T-helper 17 cell (primary cell): ENCODE results near the gene PLCB1. TPM values are rescaled to one million over a fixed set of nuclear protein-coding genes. Genes with fewer than 3 reads are reported as not detected.

Experiments
- ATAC-seq: fragments of 150-1000 bp; cut with Tn5 transposase; 2 replicates; pipeline ENCODE4 v1.10.0; 2021; ENCODE audit warnings: mild to moderate bottlenecking, moderate library complexity
- DNase-seq, 3 donors: peaks; one replicate each; pipeline versions ENCODE4 v3.0.0 to v3.0.0-alpha.2; 2020 to 2021
- H3K9me3 ChIP-seq: one replicate; pipeline ENCODE4 v1.7.0; 2013; ENCODE audit warnings: low read length, mild to moderate bottlenecking; ENCODE audit not compliant: control insufficient read depth, poor library complexity, severe bottlenecking
- H3K27ac Mint-ChIP-seq: one replicate; pipeline ENCODE4 v1.8.0; 2022; ENCODE audit warnings: mild to moderate bottlenecking, moderate library complexity, mixed read lengths
- H3K27me3 Mint-ChIP-seq: one replicate; pipeline ENCODE4 v1.8.0; 2022; ENCODE audit warnings: mixed read lengths
- H3K36me3 Mint-ChIP-seq: one replicate; pipeline ENCODE4 v1.8.0; 2022; ENCODE audit warnings: low read depth, mixed read lengths
- H3K4me1 Mint-ChIP-seq: one replicate; pipeline ENCODE4 v1.8.0; 2022; ENCODE audit warnings: mild to moderate bottlenecking, mixed read lengths
- H3K4me3 Mint-ChIP-seq: one replicate; pipeline ENCODE4 v1.8.0; 2022; ENCODE audit warnings: mild to moderate bottlenecking, moderate library complexity, mixed read lengths
- total RNA-seq, 4 donors: library from RNA in 2 of 4; stranded (reverse) in 2 of 4; gene quantifications; one replicate each; pipeline ENCODE4 v1.2.3 and lab custom pipeline; 2022 to 2026

Gene PLCB1
- total RNA-seq, 2 donors from 2014 or later: 19.1 to 23.1 TPM

- ATAC-seq: no peak
- H3K4me1 Mint-ChIP-seq: peaks cover 2% of the 10 kb centered on the region
- no peak overlapping the region for H3K27ac Mint-ChIP-seq
- H3K27me3 Mint-ChIP-seq: no peaks in the 10 kb centered on the region
- H3K36me3 Mint-ChIP-seq: no peaks in the 10 kb centered on the region
- no peak for DNase-seq
- no peaks in the 10 kb centered on the region for H3K9me3 ChIP-seq
- no peak overlapping the region for H3K4me3 Mint-ChIP-seq
Observed at GRCh38 chr20:8183526-8183925, 51.5 kb downstream of the PLCB1 start.

GRCh38 chr20:8187740-8188139 lies 55.7 kb downstream of the PLCB1 start:
- ATAC-seq (no peak), DNase-seq (no peak)
- H3K27me3 Mint-ChIP-seq: no peaks in the 10 kb centered on the region
- H3K4me1 Mint-ChIP-seq: peaks cover 2% of the 10 kb centered on the region
- no peaks in the 10 kb centered on the region for H3K9me3 ChIP-seq
- H3K27ac Mint-ChIP-seq: no peak overlapping the region
- no peaks in the 10 kb centered on the region for H3K36me3 Mint-ChIP-seq
- H3K4me3 Mint-ChIP-seq: no peak overlapping the region

- H3K27ac Mint-ChIP-seq: no peak overlapping the region
- peaks cover under 1% of the 10 kb centered on the region for H3K4me1 Mint-ChIP-seq
- no peaks in the 10 kb centered on the region for H3K9me3 ChIP-seq
- DNase-seq: no peak
- H3K4me3 Mint-ChIP-seq: no peak overlapping the region
- no peaks in the 10 kb centered on the region for H3K27me3 Mint-ChIP-seq
- ATAC-seq: no peak
- H3K36me3 Mint-ChIP-seq: no peaks in the 10 kb centered on the region
Observed at GRCh38 chr20:8190043-8190880, 58.2 kb downstream of the PLCB1 start.

GRCh38 chr20:8194721-8195120 lies 62.7 kb downstream of the PLCB1 start:
- H3K27me3 Mint-ChIP-seq: no peaks in the 10 kb centered on the region
- no peaks in the 10 kb centered on the region for H3K4me1 Mint-ChIP-seq
- H3K4me3 Mint-ChIP-seq: no peak overlapping the region
- H3K9me3 ChIP-seq: no peaks in the 10 kb centered on the region
- ATAC-seq: no peak
- H3K36me3 Mint-ChIP-seq: no peaks in the 10 kb centered on the region
- DNase-seq: no peak
- no peak overlapping the region for H3K27ac Mint-ChIP-seq

DNA sequence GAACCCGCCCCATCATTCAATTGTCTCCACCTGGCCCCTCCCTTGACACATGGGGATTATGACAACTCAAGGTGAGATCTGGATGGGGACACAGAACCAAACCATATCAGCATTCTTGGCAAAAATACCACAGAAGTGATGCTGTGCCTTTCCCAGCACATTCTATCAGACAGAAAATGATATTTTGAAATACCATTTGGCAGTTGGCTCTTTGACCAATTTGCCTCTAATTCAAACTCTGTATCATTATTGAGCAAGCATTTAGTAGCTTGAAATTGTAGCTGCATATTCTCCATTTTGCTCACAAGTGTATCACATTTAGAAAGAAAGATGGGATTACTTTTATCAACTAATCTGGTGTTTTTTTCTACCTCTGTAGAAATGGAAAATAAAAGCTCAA lies 64.0 kb downstream of the PLCB1 start:
- no peaks in the 10 kb centered on the region for H3K36me3 Mint-ChIP-seq

DNA sequence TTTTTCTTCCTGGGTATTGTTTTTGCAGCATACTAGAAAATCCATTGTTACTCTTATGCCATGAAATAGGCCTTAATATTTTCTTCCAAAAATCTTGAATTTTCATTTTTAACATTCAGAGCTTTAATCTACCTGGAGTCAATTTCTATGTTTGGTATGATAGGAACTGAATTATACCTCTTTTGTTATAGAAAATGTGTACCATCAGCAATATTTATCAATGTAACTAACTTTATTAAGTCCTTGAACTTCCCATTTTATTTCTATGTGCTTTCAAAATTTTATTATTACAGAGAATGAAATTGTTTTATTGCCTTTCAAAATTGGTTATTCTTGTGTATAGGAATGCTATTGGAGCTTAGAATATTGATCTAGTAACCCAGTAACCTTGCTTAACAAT lies 68.2 kb downstream of the PLCB1 start:
- no peaks in the 10 kb centered on the region for H3K36me3 Mint-ChIP-seq
- no peaks in the 10 kb centered on the region for H3K9me3 ChIP-seq
- no peak overlapping the region for H3K27ac Mint-ChIP-seq
- ATAC-seq: no peak
- peaks cover 3% of the 10 kb centered on the region for H3K4me1 Mint-ChIP-seq
- DNase-seq: no peak
- no peak overlapping the region for H3K4me3 Mint-ChIP-seq
- no peaks in the 10 kb centered on the region for H3K27me3 Mint-ChIP-seq

More for the DNA sequence above, 64.0 kb downstream of the PLCB1 start:
- no peak for ATAC-seq
- Mint-ChIP-seq H3K27ac (no peak overlapping the region), H3K27me3 (no peaks in the 10 kb centered on the region), H3K4me3 (no peak overlapping the region), H3K4me1 (no peaks in the 10 kb centered on the region)
- DNase-seq: no peak
- H3K9me3 ChIP-seq: no peaks in the 10 kb centered on the region

DNA sequence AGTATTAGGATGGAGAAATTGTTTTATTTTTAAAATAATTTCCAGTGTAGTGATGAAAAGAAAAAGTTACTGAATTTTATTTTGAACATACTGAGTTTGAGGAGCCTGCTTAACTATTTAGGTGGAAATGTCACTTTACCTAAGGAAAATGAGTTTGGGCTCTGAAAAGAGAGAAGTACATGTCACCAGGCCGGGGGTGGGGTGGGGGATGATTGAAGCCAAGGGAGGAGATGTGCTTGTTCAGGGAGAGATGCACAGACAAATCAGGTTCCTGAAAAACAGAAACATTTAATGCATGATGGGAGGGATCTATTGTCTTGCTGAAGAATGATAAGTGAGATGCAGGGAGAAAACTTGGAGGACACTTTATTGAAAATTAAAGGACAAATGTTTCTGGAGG lies 71.3 kb downstream of the PLCB1 start:
- Mint-ChIP-seq H3K27me3 (peaks cover 5% of the 10 kb centered on the region), H3K36me3 (no peaks in the 10 kb centered on the region), H3K4me1 (peaks cover 10% of the 10 kb centered on the region), H3K27ac (no peak overlapping the region), H3K4me3 (no peak overlapping the region)
- ATAC-seq: no peak
- no peak for DNase-seq
- H3K9me3 ChIP-seq: no peaks in the 10 kb centered on the region

DNA sequence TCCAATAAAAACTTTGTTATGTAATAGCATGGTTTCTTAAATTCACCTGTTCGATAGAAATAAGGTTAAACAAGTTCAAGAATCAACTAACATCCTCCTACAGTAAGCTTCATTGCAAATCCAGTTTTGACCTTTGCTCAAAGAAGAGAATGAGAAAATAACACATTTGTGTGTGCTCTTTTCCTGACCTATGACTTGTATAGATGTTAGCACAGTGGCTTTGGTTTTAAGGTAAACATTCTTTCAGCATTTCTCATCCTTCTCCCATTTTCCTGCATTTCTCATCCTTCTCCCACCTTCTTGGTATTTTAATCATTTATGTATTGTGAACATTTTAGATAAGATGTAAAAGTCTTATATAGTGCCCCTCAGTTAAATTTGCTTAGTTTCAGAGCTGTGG lies 73.9 kb downstream of the PLCB1 start:
- H3K4me3 Mint-ChIP-seq: no peak overlapping the region
- no peak overlapping the region for H3K27ac Mint-ChIP-seq
- DNase-seq (no peak), ATAC-seq (no peak)
- no peaks in the 10 kb centered on the region for H3K36me3 Mint-ChIP-seq
- peaks cover 5% of the 10 kb centered on the region for H3K27me3 Mint-ChIP-seq
- H3K4me1 Mint-ChIP-seq: peaks cover 14% of the 10 kb centered on the region
- no peaks in the 10 kb centered on the region for H3K9me3 ChIP-seq

GRCh38 chr20:8208226-8208625 lies 76.2 kb downstream of the PLCB1 start:
- DNase-seq: no peak
- ATAC-seq: no peak
- H3K9me3 ChIP-seq: no peaks in the 10 kb centered on the region
- Mint-ChIP-seq H3K36me3 (no peaks in the 10 kb centered on the region), H3K27me3 (peaks cover 5% of the 10 kb centered on the region), H3K4me1 (peaks cover 21% of the 10 kb centered on the region), H3K4me3 (no peak overlapping the region), H3K27ac (peak overlapping the region; percentile 70)

GRCh38 chr20:8209061-8209460 lies 77.0 kb downstream of the PLCB1 start:
- peaks cover 5% of the 10 kb centered on the region for H3K27me3 Mint-ChIP-seq
- H3K27ac Mint-ChIP-seq: no peak overlapping the region
- H3K4me3 Mint-ChIP-seq: no peak overlapping the region
- ATAC-seq (no peak), DNase-seq (no peak)
- no peaks in the 10 kb centered on the region for H3K36me3 Mint-ChIP-seq
- peaks cover 29% of the 10 kb centered on the region for H3K4me1 Mint-ChIP-seq
- no peaks in the 10 kb centered on the region for H3K9me3 ChIP-seq

GRCh38 chr20:8210749-8211148 lies 78.7 kb downstream of the PLCB1 start:
- peaks cover 5% of the 10 kb centered on the region for H3K27me3 Mint-ChIP-seq
- no peak for DNase-seq
- no peak for ATAC-seq
- H3K9me3 ChIP-seq: no peaks in the 10 kb centered on the region
- peaks cover 36% of the 10 kb centered on the region for H3K4me1 Mint-ChIP-seq
- H3K4me3 Mint-ChIP-seq: no peak overlapping the region
- H3K36me3 Mint-ChIP-seq: no peaks in the 10 kb centered on the region
- no peak overlapping the region for H3K27ac Mint-ChIP-seq

DNA sequence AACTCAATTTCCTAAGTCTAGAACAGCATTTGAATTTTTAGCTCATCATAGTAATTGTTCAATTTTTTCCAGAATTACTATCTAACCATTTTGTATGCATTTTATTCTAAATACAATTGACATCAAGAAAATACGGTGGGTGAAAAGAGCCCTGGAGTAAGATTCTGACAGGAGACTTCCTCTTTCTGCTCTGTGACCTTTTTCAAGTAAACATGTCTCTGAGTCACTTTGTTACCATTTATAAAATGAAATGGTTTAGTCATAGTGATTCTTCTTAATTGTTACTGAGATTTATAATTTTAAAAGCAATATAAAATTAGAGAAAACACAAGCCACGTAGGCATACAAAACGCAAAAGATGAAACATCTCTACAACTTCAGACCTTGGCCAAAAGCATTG lies 80.2 kb downstream of the PLCB1 start:
- peaks cover 36% of the 10 kb centered on the region for H3K4me1 Mint-ChIP-seq
- no peaks in the 10 kb centered on the region for H3K36me3 Mint-ChIP-seq
- no peak for DNase-seq
- no peaks in the 10 kb centered on the region for H3K9me3 ChIP-seq
- no peak overlapping the region for H3K27ac Mint-ChIP-seq
- no peak for ATAC-seq
- peaks cover 5% of the 10 kb centered on the region for H3K27me3 Mint-ChIP-seq
- no peak overlapping the region for H3K4me3 Mint-ChIP-seq

DNA sequence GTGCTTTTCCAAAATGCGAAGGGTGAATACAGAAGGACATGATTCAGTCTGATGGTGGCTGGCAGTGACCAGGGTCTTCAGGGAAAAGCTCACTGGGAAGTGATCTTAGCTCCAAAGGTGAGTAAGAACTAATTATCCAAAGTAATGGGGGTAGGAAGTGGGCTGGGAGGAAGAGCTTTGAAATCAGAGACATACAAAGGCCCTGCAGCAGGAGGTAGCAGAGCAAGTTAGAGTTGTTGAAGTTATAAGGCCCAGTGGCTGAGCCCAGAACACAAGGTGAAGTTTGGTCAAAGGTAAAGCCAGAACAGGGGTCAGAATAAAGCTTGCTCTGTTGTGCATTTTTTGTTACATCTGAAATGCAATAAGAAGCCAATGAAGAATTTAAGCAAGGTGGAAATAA lies 81.2 kb downstream of the PLCB1 start:
- DNase-seq (no peak), ATAC-seq (peak; percentile 15)
- peaks cover 31% of the 10 kb centered on the region for H3K4me1 Mint-ChIP-seq
- H3K4me3 Mint-ChIP-seq: peak overlapping the region; percentile 84
- no peaks in the 10 kb centered on the region for H3K27me3 Mint-ChIP-seq
- H3K9me3 ChIP-seq: no peaks in the 10 kb centered on the region
- H3K36me3 Mint-ChIP-seq: no peaks in the 10 kb centered on the region
- H3K27ac Mint-ChIP-seq: peak overlapping the region; percentile 87
